NCI-H187 (cell line): Measurements from ENCODE around the gene RPS14.
"Not testable (repeated sequence)": the region's sequence is repeated elsewhere in the genome, so short reads cannot be mapped to it uniquely, and the experiment has no call there.

Experiments
- DNase-seq, 2 experiments: peaks; one replicate each; lab custom pipeline; 2025; lab: John Stamatoyannopoulos, UW

The RPS14 gene

GRCh38 chr5:150444770-150445169, 4.8 kb downstream of the RPS14 start:
- no peak for DNase-seq

GRCh38 chr5:150443242-150444075, 6.1 kb downstream of the RPS14 start:
- DNase-seq: no peak

GRCh38 chr5:150442699-150443080, 6.8 kb downstream of the RPS14 start:
- DNase-seq: no peak

GRCh38 chr5:150441813-150442698, 7.5 kb downstream of the RPS14 start:
- no peak for DNase-seq

GRCh38 chr5:150440948-150441812, 8.4 kb downstream of the RPS14 start:
- DNase-seq: no peak

GRCh38 chr5:150438873-150439546, 10.5 kb downstream of the RPS14 start:
- DNase-seq: no peak

GRCh38 chr5:150436141-150436680, 13.3 kb downstream of the RPS14 start:
- peak; percentile 41 to 66 for DNase-seq

- DNase-seq: no peak
Measured at GRCh38 chr5:150434464-150434863, 15.1 kb downstream of the RPS14 start.

- no peak for DNase-seq
Measured at GRCh38 chr5:150431574-150431973, 18.0 kb downstream of the RPS14 start.

- DNase-seq: no peak
Measured at GRCh38 chr5:150431048-150431447, 18.5 kb downstream of the RPS14 start.

GRCh38 chr5:150429410-150429873, 20.1 kb downstream of the RPS14 start:
- DNase-seq: no peak

GRCh38 chr5:150428978-150429377, 20.6 kb downstream of the RPS14 start:
- no peak for DNase-seq

GRCh38 chr5:150428106-150428876, 21.2 kb downstream of the RPS14 start:
- no peak for DNase-seq

- DNase-seq: not testable (repeated sequence)
Measured at GRCh38 chr5:150426165-150426564, 23.4 kb downstream of the RPS14 start.

- DNase-seq: no peak
Measured at GRCh38 chr5:150422758-150423157, 26.8 kb downstream of the RPS14 start.

- no peak for DNase-seq
Measured at GRCh38 chr5:150422075-150422474, 27.5 kb downstream of the RPS14 start.

GRCh38 chr5:150419630-150420270, 29.8 kb downstream of the RPS14 start:
- no peak for DNase-seq

GRCh38 chr5:150413902-150414790, 35.4 kb downstream of the RPS14 start:
- DNase-seq: not testable (repeated sequence)
